GM15510 (cell line): ENCODE results near the gene TBPL2.

Experiments used
- POLR2A ChIP-seq: IDR thresholded peaks from 3 replicates; pipeline ENCODE4 v1.6.1; 2011; ENCODE audit warnings: borderline replicate concordance; ENCODE audit not compliant: insufficient read length; ENCODE audit errors: extremely low read depth

TBPL2 gene

DNA sequence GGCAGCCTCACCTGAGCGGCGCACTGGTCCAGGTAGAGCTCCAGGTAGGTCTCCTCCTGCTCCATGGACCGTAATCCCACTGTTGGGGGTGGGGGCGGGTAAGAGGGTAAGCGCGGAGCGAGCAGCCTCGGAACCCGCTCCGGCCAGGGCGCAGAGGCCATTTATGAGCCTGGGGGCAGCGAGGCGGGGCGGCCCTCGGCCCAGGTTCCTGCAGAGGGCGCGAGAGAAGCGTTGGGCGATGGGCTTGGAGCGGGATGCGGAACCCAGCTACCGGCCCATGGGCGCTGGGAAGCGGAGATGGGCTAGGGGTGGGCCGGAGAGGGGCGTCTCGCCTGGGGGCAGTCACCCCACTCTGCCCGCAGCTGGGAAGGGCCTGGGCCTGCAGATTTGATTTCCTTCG is at the start of gene TBPL2:
Gene TBPL2, minus strand, starts transcription at position 232 of the 400 bp plus-strand sequence. Its CDS starts 167 bp downstream, at position 65.
- no peak for TF ChIP-seq POLR2A

DNA sequence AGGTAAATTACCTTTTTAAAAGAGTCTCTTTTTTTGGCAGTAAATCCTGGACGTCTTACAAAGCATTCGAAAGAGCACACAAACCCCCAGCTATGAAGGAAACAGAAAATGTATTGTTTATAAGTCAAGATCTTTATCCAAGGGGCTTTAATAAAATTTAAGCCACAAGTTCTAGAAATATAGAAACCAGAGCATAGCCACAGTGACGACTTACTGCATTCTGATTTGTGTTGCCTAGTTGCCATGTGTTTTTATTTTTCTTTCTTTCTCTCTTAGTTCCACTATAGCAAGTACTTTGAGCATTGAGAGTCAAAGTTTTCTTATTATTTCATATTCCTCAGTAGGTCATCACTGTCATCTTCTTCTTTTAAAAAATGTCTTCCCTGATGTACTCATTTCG is 47.8 kb upstream of the TBPL2 start:
- no peak for TF ChIP-seq POLR2A

DNA sequence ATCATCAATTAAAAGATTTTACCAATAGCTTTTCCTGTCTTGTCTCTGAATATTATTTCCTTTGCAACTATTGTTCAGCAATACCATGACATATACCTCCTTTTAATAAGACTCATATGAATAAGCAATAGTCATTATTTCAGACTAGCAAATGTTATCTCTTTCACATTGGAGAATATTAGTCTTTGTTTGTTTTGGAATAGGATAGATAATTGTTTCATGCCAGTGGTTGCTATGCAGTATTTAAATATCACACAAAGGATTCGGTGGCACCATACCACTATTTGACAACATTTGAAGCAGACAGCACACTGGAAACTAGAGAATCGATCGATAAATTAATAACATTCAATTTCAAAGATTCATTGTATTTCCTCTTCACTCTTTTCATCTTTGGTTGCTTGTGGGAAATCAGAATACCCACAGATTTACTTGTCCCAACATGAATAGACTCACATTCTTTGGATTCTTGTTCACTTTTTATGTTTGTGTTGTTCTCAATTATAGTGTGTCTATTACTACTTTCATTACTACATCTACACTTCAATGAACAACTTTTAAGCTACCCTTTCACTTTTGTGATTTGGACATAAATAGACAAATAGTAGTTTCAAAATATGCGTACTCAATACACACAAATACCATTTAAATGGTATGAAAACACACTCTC is 42.7 kb upstream of the TBPL2 start:
- TF ChIP-seq POLR2A: no peak

DNA sequence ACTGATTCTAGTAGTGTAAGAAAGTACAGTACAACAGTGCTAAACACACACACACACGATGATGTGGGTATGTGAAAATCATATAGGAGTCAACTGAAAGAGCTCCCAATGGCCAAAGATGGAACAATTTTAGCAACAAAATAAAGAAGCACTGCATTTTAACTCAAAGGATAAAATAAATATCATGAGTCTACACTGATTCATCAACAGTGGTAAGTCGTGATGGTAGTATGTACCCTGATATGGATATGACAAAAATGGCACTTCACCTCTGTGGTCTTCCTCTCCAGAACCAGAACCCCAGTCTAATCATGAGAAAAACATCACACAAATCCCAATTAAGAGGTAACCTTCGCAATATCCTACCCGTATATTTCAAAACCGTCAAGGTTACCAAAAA is 41.4 kb upstream of the TBPL2 start:
- no peak for TF ChIP-seq POLR2A

DNA sequence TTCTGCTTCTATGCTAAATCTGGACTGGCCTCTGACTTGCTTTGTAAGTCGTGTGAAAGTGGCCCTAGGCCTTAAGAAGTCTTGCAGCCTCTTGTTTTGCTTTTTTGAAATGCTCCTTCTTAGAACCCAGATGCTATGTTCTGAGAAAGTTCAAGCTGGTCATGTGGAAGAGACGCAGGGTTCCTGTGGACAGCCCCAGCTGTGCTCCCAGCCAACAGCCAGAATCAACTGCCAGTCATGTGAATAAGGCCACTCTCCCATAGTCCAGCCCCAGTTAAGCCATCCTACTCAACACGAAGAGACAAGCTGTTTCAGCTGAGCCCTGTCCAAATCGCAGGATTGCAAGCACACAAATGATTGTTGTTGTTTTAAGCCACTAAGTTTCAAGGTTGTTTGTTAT is 37.3 kb upstream of the TBPL2 start:
- no peak for TF ChIP-seq POLR2A

DNA sequence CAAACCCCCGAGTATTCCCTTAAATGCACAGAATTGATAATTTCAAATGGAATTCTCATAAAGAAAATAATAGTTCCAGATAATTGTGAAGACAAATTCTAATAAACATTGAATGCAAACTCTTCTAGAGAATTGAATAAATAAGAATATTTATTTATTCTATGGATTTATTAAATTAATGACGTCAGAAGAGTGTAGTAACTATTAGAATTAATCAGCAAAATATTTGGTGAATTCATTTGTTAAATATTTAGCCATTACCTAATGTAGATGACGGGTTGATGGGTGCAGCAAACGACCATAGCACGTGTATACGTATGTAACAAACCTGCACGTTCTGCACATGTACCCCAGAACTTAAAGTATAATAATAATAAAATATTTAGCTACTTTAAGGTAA is 33.4 kb upstream of the TBPL2 start:
- TF ChIP-seq POLR2A: no peak

DNA sequence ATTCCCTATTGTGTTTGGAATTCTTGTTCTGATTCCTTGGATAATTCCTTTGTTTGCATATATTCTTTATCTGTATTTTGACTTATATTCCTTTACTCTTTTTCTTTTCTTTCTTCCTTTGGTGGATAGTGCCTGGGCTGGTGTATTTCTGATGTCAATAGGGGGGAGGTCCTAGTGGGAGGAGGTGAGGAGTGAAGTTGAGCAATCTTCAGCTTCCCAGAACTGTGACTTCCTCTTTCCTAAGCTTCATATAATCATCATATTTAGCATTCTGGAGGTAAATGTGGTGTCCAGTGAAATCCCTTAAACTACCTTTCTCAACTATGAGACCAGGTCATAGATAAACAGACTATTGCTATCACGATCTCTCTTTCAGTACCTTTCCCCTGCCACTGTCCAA is 29.6 kb upstream of the TBPL2 start:
- no peak for TF ChIP-seq POLR2A

DNA sequence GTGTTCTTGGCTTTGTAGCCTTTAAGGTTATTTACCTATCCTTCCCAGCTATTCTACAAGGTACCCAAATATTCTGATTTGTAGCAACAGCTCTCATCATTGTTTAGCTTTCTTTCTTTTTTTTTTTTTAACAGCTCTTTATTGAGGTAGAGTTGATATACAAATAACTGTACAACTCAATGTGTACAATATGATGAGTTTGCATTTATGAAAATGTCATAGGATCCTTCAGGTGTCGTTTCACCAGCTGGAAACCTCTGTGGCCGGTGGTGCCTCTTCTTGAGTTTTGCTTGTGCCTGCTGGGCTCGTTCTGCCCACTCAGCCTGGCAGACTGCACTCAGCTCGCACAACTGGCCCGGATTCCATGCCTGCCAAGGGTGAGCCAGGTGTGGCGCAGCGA is 26.9 kb upstream of the TBPL2 start:
- no peak for TF ChIP-seq POLR2A

DNA sequence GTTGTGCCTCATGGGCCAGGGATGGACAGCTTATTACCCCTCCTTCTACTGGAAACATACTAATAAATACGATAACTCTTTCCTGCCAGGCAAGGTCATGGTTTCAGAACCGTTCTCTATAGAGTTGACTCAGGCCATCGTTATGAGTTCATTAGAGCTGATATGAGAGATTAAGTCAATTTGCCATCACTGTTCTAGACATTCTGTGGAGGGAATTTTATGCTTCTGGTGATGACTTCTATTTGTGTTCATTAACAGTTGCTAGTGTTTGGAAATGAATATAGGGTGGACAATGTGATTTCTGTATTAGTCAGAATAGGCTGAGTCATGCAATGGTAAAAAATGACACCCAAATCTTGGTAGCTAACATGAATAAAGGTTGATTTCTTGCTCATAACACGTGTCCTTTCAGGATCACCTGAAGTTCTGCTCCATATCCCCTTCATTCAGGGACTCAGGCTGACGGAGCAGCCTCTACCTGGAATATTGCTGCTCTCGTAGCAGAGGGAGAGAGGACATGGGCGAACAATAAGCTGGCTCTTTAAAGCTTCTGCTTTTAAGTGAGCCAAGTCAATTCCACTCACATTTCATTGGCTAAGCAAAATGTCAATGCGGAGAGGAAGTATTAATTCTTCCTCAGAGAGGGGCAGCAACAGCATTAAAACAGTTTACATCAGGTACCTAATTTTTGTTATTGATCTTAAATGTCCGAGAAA is 18.5 kb upstream of the TBPL2 start:
- no peak for TF ChIP-seq POLR2A

DNA sequence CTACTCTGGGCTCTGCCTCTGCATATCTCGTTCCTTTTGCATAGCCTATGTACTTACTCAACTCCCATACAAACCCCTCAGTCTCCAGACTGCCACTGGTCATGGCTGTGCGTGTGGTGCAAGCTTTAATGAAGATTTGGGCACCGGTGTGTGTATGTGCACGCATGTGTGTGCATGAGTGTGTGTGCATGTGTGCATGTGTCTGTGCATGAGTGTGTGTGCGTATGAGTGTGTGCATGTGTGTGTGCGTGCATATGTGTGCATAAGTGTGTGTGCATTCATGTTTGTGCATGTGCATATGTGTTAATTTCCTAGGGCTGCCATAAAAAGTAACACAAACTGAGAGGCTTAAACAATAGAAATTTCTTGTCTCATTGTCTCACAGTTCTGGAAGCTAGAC is 17.1 kb upstream of the TBPL2 start:
- TF ChIP-seq POLR2A: no peak

DNA sequence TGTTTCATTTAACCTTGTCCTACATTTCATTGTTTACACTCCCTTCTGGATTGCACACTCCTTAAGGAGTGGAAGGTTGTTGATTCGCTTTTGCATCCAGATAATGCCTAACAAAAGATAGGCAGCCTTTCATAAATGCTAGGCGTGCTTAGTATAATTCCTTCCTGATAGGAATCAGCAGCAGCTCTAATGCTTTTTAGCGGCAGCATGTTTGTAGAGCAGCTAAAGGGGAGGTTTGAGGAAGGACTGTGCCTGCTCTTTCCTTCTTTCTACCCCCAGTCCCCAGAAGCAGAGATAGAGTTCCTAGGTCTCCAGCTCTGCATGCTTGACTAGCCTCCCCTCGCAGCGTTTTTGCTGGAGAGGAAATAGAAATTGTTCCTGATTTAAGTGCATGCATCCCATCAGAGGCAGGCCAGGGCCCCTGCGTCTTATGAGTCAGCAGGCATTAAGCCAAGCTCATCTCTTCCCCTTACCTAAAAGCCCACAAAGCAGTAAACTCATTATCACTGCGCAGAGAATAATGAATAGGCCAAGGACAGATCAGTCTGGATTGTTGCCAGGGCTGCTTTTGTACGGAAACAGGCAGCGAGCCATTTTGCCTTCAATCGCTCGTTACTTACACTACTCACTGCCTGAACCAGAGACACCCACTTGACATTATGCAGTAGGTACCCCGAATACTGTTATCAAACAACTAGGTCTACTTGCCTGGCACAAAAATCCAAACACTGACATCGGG is 14.0 kb upstream of the TBPL2 start:
- no peak for TF ChIP-seq POLR2A

DNA sequence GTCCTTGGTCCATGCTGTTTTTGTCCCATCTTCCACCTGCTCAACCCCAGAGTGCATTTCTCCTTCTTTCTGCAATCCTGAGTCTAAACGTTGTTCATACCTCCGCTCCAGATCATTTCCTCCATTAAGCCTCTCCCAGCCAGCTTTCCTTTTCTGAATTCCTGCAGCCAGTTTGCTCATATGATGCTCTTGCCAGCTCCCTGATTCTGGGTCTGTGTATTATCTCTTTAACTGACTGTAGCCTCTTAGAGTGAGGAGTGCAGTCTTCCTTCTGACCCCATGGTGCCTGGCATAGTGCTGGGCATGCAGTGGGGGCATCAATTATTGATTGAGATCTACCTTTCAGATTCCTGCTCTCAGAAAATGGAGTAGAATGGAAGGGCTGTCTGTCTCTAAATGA is 11.5 kb upstream of the TBPL2 start:
- no peak for TF ChIP-seq POLR2A

DNA sequence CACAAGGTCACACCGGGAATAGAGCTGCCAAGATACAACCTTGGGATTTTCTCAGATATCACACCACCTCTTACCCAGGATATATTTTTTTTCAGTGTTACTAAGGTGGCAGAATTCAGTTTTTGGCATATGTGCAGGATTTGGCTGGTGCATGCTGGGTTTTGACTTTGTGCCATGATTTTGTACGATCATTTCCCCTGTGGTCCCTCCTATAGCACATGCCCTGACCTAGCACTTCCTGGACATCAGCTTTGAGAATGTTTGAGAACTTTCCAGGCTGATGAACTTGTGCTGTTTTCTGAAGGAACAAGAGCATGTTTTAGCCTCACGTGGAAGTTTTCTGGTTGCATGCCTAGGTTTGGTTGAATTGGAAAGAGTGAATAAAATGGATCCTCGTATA is 11.0 kb upstream of the TBPL2 start:
- TF ChIP-seq POLR2A: no peak

DNA sequence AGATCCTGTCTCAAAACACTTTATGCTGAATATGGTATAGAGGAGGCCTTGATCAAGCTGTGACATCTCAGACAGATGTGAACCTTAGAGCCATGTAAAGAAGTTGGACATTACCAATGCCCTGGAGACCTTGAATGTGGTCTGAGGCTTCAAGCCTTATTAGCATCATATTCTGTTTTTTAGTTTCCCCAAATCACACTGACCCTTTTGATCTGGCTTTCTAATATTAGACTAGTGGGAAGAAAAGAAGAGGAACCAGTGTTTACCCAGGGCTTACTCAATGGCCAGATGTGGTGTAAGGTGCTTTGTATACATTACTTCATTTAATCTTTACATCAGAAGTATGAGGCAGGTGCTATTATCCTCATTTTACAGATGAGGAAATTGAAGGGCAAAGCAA is 10.6 kb upstream of the TBPL2 start:
- no peak for TF ChIP-seq POLR2A

DNA sequence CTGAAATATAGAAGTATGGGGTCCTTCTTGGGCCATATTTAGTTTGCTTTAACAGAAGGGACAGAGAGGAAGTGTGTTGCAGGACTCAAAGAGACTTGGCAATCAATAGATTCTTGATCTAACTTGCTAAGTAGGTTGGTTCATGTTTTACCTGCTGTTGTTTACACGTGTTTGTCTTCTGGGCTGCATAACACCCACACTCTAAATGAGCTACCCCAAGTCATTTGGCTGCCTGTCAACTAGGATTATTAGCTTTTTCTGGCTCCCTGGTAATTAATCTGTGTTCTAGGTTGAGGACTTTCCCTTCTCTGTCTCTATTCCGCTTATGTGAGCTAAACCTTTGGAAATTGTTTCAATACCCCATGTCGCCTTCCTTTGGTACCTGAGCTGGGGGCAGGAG is 10.1 kb upstream of the TBPL2 start:
- no peak for TF ChIP-seq POLR2A

DNA sequence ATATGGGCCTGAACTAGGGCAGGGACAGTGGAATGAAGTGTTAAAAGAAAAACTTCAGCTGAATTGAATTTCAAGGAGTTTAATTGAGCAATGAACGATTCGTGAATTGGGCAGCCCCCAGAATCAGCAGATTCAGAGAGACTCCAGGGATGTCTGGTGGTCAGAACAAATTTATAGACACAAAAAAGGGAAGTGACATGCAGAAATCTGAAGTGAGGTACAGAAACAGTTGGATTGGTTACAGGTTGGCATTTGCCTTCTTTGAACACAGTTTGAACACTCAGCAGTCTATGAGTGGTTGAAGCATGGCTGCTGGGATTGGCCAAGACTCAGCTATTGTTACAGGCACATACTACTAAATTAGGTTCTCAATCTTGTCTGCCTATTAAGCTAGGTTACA is 9.7 kb upstream of the TBPL2 start:
- TF ChIP-seq POLR2A: no peak

DNA sequence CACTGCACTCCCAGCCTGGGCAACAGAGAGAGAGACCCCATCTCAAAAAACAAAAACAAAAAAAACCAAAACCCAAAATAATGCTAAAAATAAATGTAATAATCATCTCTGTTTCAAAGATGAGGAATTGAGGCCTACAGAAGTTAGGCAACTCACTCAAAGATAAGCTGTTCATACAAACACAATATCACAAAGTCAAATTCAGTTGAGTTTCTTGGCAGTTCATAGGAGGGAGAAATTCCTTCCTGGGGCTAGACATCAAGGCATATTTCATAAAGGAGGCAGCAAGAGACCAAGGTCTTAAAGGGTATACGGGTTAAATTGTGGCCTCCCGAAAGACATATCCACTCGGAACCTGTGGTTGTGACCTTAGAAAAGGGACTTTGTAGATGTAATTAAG is 8.7 kb upstream of the TBPL2 start:
- no peak for TF ChIP-seq POLR2A

DNA sequence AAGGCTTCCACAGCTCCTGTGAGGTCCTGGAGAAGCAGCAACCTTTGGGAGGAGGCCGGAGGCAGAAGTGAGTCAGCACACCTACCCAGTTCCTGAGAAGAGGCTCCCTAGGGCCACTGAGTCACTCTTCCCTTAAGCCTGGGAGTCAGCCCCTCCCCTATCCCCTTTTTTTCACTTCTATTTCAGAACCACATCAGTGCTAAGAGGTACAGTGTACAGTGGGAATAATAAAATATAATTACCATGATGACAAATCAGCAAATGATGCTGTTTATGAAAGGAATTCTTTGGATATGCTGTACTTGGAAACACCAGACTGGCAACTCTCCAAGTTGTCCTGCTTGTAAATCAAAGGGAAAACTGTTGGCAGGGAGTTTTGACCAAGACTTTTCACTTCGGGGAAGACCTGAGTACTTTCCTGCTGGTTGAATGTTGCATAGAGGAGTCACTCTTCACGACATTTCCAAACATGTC is 7.8 kb upstream of the TBPL2 start:
- no peak for TF ChIP-seq POLR2A
